HepG2 (cell line): ENCODE results near the gene UBAC2. TPM values are rescaled to one million over a fixed set of nuclear protein-coding genes. Genes with fewer than 3 reads are reported as not detected.

Source experiments
- ATAC-seq: fragments of 200-7000 bp; cut with Tn5 transposase; 3 replicates; pipeline ENCODE4 v1.9.1; 2020; ENCODE audit warnings: mild to moderate bottlenecking, moderate library complexity
- BruUV-seq: library from RNA; stranded (reverse); fragments of 400-500 nt; replicated peaks from 2 replicates; lab custom pipeline; 2021; lab: Mats Ljungman, UMichigan
- CTCF ChIA-PET: fragments of 300-600 bp; formaldehyde crosslinking; extraction: SDS; loops from one replicate; lab custom pipeline; 2021; ENCODE audit warnings: low total read pairs, inconsistent platforms, low intra/inter-chr PET ratio; lab: Yijun Ruan, JAX
- POLR2A ChIA-PET: fragments of 350-600 bp; sonication (Branson Sonifier 250); formaldehyde crosslinking; loops from one replicate; lab custom pipeline; 2020; ENCODE audit warnings: antibody characterized with exemption, inconsistent platforms; lab: Yijun Ruan, JAX
- DNase-seq: peaks from one replicate; pipeline ENCODE4 v3.0.0-alpha.2; 2015; ENCODE audit warnings: low spot score
- FAIRE-seq: peaks from 3 replicates; lab custom pipeline; 2011; peaks lifted over from hg19 to GRCh38; lab: Jason Lieb, UNC
- H2AFZ ChIP-seq: one replicate; pipeline ENCODE4 v1.6.1; 2011; ENCODE audit warnings: low read length, inconsistent platforms
- H3K27ac ChIP-seq: fragments of 300-600 bp; 3 replicates; pipeline ENCODE4 v1.8.0; 2011; ENCODE audit warnings: mixed run types, mild to moderate bottlenecking, mixed read lengths, low read length, inconsistent platforms; ENCODE audit not compliant: insufficient read depth; ENCODE audit errors: extremely low read length
- H3K27me3 ChIP-seq, 2 experiments: fragments of 200-600 bp in 1 of 2; 2 replicates in 1 of 2; 3 replicates in 1 of 2; pipeline versions ENCODE4 v1.6.0 to v1.8.0; 2011; ENCODE audit warnings: low read length in 2 of 2, mild to moderate bottlenecking in 2 of 2, moderate library complexity in 2 of 2, inconsistent platforms in 1 of 2; ENCODE audit not compliant: insufficient read depth in 2 of 2, control insufficient read depth in 1 of 2
- H3K36me3 ChIP-seq, 2 experiments: fragments of 200-600 bp in 1 of 2; replicated peaks in 1 of 2; 2 replicates in 1 of 2; 3 replicates in 1 of 2; pipeline versions ENCODE4 v1.5.1 to v1.8.0; 2011; ENCODE audit warnings: low read length in 2 of 2, inconsistent platforms in 1 of 2; ENCODE audit not compliant: insufficient read depth in 2 of 2, control insufficient read depth in 1 of 2
- H3K4me1 ChIP-seq: 2 replicates; pipeline ENCODE4 v1.5.1; 2012; ENCODE audit warnings: low read length, inconsistent platforms; ENCODE audit not compliant: insufficient read depth
- H3K4me2 ChIP-seq: 2 replicates; pipeline ENCODE4 v1.6.0; 2011; ENCODE audit warnings: low read depth, low read length, inconsistent platforms
- H3K4me3 ChIP-seq, 3 experiments: fragments of 200-600 bp in 1 of 3; sonication (generic), shearing (Covaris generic) in 1 of 3; replicated peaks in 1 of 3; 2 replicates each; pipeline ENCODE4 v1.5.1; 2011 to 2016; ENCODE audit warnings: low read length in 3 of 3, inconsistent platforms in 2 of 3, low read depth in 2 of 3, mild to moderate bottlenecking in 2 of 3, control low read depth in 1 of 3, mixed read lengths in 1 of 3; ENCODE audit not compliant: insufficient read depth in 1 of 3
- H3K79me2 ChIP-seq: one replicate; pipeline ENCODE4 v1.6.1; 2011; ENCODE audit warnings: low read length, inconsistent platforms; ENCODE audit not compliant: insufficient read depth
- H3K9ac ChIP-seq: 2 replicates; pipeline ENCODE4 v1.6.0; 2011; ENCODE audit warnings: mild to moderate bottlenecking, low read depth, low read length, inconsistent platforms; ENCODE audit not compliant: insufficient read depth
- H3K9me3 ChIP-seq: 2 replicates; pipeline ENCODE4 v1.5.1; 2012; ENCODE audit warnings: mild to moderate bottlenecking, low read length
- H4K20me1 ChIP-seq: 2 replicates; pipeline ENCODE4 v1.6.0; 2011; ENCODE audit warnings: inconsistent platforms, mild to moderate bottlenecking, low read length, moderate library complexity; ENCODE audit not compliant: insufficient read depth
- BHLHE40 ChIP-seq: IDR thresholded peaks from 2 replicates; pipeline ENCODE4 v1.6.1; 2011; ENCODE audit warnings: low read length, improper control_type of control experiment
- DMAP1 ChIP-seq: IDR thresholded peaks from 2 replicates; pipeline ENCODE4 v1.6.1; 2016
- DNMT3B ChIP-seq: conservative IDR thresholded peaks from 2 replicates; pipeline ENCODE4 v1.6.1; 2016; ENCODE audit warnings: missing biosample characterization, control low read depth
- PRDM15 ChIP-seq: sonication (generic); formaldehyde crosslinking; IDR thresholded peaks from 2 replicates; pipeline ENCODE4 v1.4.0; 2020; ENCODE audit warnings: missing genetic modification reagents
- USF2 ChIP-seq, 2 experiments: sonication (generic) in 1 of 2; formaldehyde crosslinking in 1 of 2; IDR thresholded peaks; 2 replicates each; pipeline versions ENCODE4 v1.5.1 to v1.6.1; 2011 to 2020; ENCODE audit warnings: borderline replicate concordance in 1 of 2, low read depth in 1 of 2, low read length in 1 of 2, mild to moderate bottlenecking in 1 of 2, missing genetic modification reagents in 1 of 2, moderate library complexity in 1 of 2
- ZNF367 ChIP-seq: sonication (generic); formaldehyde crosslinking; IDR thresholded peaks from 2 replicates; pipeline ENCODE4 v1.4.0; 2020; ENCODE audit warnings: missing genetic modification reagents, borderline replicate concordance
- ZNF766 ChIP-seq: sonication (generic); formaldehyde crosslinking; IDR thresholded peaks from 2 replicates; pipeline ENCODE4 v1.5.0; 2020; ENCODE audit warnings: missing genetic modification reagents, borderline replicate concordance
- WGBS: methylation state at CpG from one replicate; pipeline ENCODE4 v1.1.6; 2017; ENCODE audit warnings: low lambda C conversion rate; 5-methylcytosine and 5-hydroxymethylcytosine counted together
- in situ Hi-C: cut with HindIII; loops from 2 replicates; pipeline ENCODE4 v1.10.0; 2017; ENCODE audit warnings: low pct_unique_long_range_greater_than_20kb; ENCODE audit not compliant: extremely low pct_ligation_motif_present
- intact Hi-C: fragments of 100-400 bp; cut with micrococcal nuclease; formaldehyde crosslinking; loops from one replicate; pipeline ENCODE4 v1.10.0; 2022; ENCODE audit not compliant: unreplicated experiment
- polyA plus RNA-seq, 8 experiments: library from polyadenylated mRNA; depleted of rRNA in 3 of 8; stranded (reverse) in 7 of 8; unstranded in 1 of 8; fragments of >200 nt; fragmentation: Illumina TruSeq in 4 of 8; extraction: Trizol in 4 of 8; gene quantifications; 2 replicates each; pipeline versions ENCODE4 v1.2.1 to v1.2.3, GENCODE V29; 2011 to 2016; ENCODE audit warnings: low read depth in 4 of 8, missing spikeins in 1 of 8, mixed read lengths in 1 of 8; ENCODE audit not compliant: insufficient read depth in 1 of 8
- total RNA-seq, 5 experiments: library from RNA; depleted of rRNA; stranded (reverse); fragments of >200 nt; fragmentation: Illumina TruSeq; extraction: Trizol; gene quantifications; 2 replicates each; pipeline ENCODE4 v1.2.3, GENCODE V29; 2016; ENCODE audit warnings: low read depth in 1 of 5

UBAC2 gene
- total and polyA plus RNA-seq, 2 of the 13 experiments (the other 11 are each of a cell fraction or from before 2014, with no cell fraction given), result 61.3 to 80.8 TPM

GRCh38 chr13:99431927-99432608, 231.4 kb downstream of the UBAC2 start:
- ATAC-seq, result peak; percentile 1; the same call in 1 of the 3 replicates
- TF ChIP-seq DNMT3B (CRISPR knock-in tag) (no peak), BHLHE40 (peak; percentile 39; the same call in 1 of the 2 replicates), PRDM15 (CRISPR knock-in tag) (peak; percentile 68), DMAP1 (CRISPR knock-in tag) (no peak), ZNF766 (CRISPR knock-in tag) (0 out of 2 replicates have a peak, but pooled peaks have one; percentile 15), ZNF367 (CRISPR knock-in tag) (no peak), USF2 (IDR thresholded peaks at IDR 0.05; ENCODE audit: low read depth, low read length) (0 out of 2 replicates have a peak, but pooled peaks have one; percentile 33), USF2 (CRISPR knock-in tag; IDR thresholded peaks at IDR 0.05; ENCODE audit: borderline replicate concordance) (peak; percentile 42; the same call in 1 of the 2 replicates)
- WGBS, result 26% methylated on average over 12 of the region's 18 CpGs
- POLR2A ChIA-PET, result no interaction called here
- no peak for DNase-seq
- intact Hi-C loops (no loop called here), in situ Hi-C loops (loop anchor here (10.0 kb wide), 1 partner anchor 167 kb away; no protein-coding TSS in a partner anchor)
- Histone ChIP-seq H2AFZ (no peak overlapping the region), H3K27me3 (no peaks in the 10 kb centered on the region; a peak in 1 of 5 replicates), H3K27ac (no peak overlapping the region), H3K36me3 (no peaks in the 10 kb centered on the region), H3K4me1 (peaks cover 40% of the 10 kb centered on the region), H3K9me3 (no peaks in the 10 kb centered on the region), H3K4me2 (peak overlapping the region; percentile 90), H4K20me1 (no peaks in the 10 kb centered on the region), H3K4me3 (peak overlapping the region; percentile 34 to 65 (median 37); a peak in 4 of 6 replicates), H3K79me2 (no peaks in the 10 kb centered on the region), H3K9ac (peak overlapping the region; percentile 41; the same call in 1 of the 2 replicates)
- no TSS peak for BruUV-seq
- CTCF ChIA-PET, result no interaction called here
- FAIRE-seq, result no peak
